ENCODE data around the gene UMODL1. TPM values are rescaled to one million over a fixed set of nuclear protein-coding genes. Genes with fewer than 3 reads are reported as not detected.
A peak's percentile ranks its signal among the peaks of the same experiment; 100 is the strongest.

Gene UMODL1
- total RNA-seq, 1 experiment from 2014 or later = 0.20 TPM

GRCh38 chr21:42102526-42102925 lies 31.4 kb downstream of the UMODL1 start:
- no TSS peak for BruUV-seq (replicated peaks)
- peaks cover 4% of the 10 kb centered on the region for H3K36me3 Mint-ChIP-seq (ENCODE audit: insufficient read depth, unreplicated experiment)
- intact Hi-C loops (cut with micrococcal nuclease; ENCODE audit: unreplicated experiment) = loop anchor here (2.0 kb wide), 2 partner anchors 14 to 46 kb away; no protein-coding TSS in a partner anchor

GRCh38 chr21:42102991-42103390 lies 31.9 kb downstream of the UMODL1 start:
- H3K36me3 Mint-ChIP-seq (ENCODE audit: insufficient read depth, unreplicated experiment) = peaks cover 4% of the 10 kb centered on the region
- H3K9me3 Mint-ChIP-seq (ENCODE audit: unreplicated experiment) = no peaks in the 10 kb centered on the region
- Histone ChIP-seq H3K4me3 (ENCODE audit: low read depth, low read length) (no peak overlapping the region), H3K4me1 (peaks cover 71% of the 10 kb centered on the region), H3K27me3 (replicated peaks; ENCODE audit: control insufficient read depth, insufficient read depth, low read length) (no peaks in the 10 kb centered on the region), H3K36me3 (ENCODE audit: control insufficient read depth, insufficient read depth, low read length) (no peaks in the 10 kb centered on the region; the same call in 1 of the 2 replicates), H3K9me3 (no peaks in the 10 kb centered on the region)
- no peaks in the 10 kb centered on the region for H3K27me3 Mint-ChIP-seq (ENCODE audit: insufficient read depth, unreplicated experiment)
- no TSS peak for BruUV-seq (replicated peaks)
- TF ChIP-seq CTCF (IDR thresholded peaks at IDR 0.05; ENCODE audit: insufficient read depth in 1 of 2, low read depth in 1 of 2, low read length in 1 of 2, severe bottlenecking in 1 of 2, unreplicated experiment in 1 of 2) = no peak
- DNase-seq = peak; percentile 52 to 60
- ChIA-PET CTCF (interaction anchor here (1.5 kb wide), 1 partner anchor 14 kb away, joined by 4 read pairs; no protein-coding TSS in a partner anchor), POLR2A (no interaction called here)
- H3K27ac Mint-ChIP-seq (ENCODE audit: unreplicated experiment) = peak overlapping the region; percentile 88
- intact Hi-C loops (cut with micrococcal nuclease; ENCODE audit: unreplicated experiment) = loop anchor here (2.0 kb wide), 2 partner anchors 14 to 46 kb away; no protein-coding TSS in a partner anchor
- peak overlapping the region; percentile 43 for H3K4me3 Mint-ChIP-seq (ENCODE audit: unreplicated experiment)
- peaks cover 38% of the 10 kb centered on the region for H3K4me1 Mint-ChIP-seq (ENCODE audit: low read depth, unreplicated experiment)

More at GRCh38 chr21:42102526-42102925, 31.4 kb downstream of the UMODL1 start:
- Histone ChIP-seq H3K27me3 (replicated peaks; ENCODE audit: control insufficient read depth, insufficient read depth, low read length) (no peaks in the 10 kb centered on the region), H3K4me3 (ENCODE audit: low read depth, low read length) (no peak overlapping the region), H3K36me3 (ENCODE audit: control insufficient read depth, insufficient read depth, low read length) (no peaks in the 10 kb centered on the region; the same call in 1 of the 2 replicates), H3K9me3 (no peaks in the 10 kb centered on the region), H3K4me1 (peaks cover 71% of the 10 kb centered on the region)
- Mint-ChIP-seq H3K4me3 (ENCODE audit: unreplicated experiment) (peak overlapping the region; percentile 43), H3K4me1 (ENCODE audit: low read depth, unreplicated experiment) (peaks cover 38% of the 10 kb centered on the region), H3K9me3 (ENCODE audit: unreplicated experiment) (no peaks in the 10 kb centered on the region), H3K27me3 (ENCODE audit: insufficient read depth, unreplicated experiment) (no peaks in the 10 kb centered on the region), H3K27ac (ENCODE audit: unreplicated experiment) (peak overlapping the region; percentile 88)
- POLR2A ChIA-PET = no interaction called here
- TF ChIP-seq CTCF (IDR thresholded peaks at IDR 0.05; ENCODE audit: insufficient read depth in 1 of 2, low read depth in 1 of 2, low read length in 1 of 2, severe bottlenecking in 1 of 2, unreplicated experiment in 1 of 2) = no peak
- DNase-seq = no peak
- CTCF ChIA-PET = interaction anchor here (0.6 kb wide), 1 partner anchor 120 kb away, joined by 3 read pairs; no protein-coding TSS in a partner anchor

- Histone ChIP-seq H3K4me3 (ENCODE audit: low read depth, low read length) (no peak overlapping the region), H3K36me3 (ENCODE audit: control insufficient read depth, insufficient read depth, low read length) (no peaks in the 10 kb centered on the region; the same call in 1 of the 2 replicates), H3K9me3 (no peaks in the 10 kb centered on the region), H3K27me3 (replicated peaks; ENCODE audit: control insufficient read depth, insufficient read depth, low read length) (no peaks in the 10 kb centered on the region), H3K4me1 (peaks cover 73% of the 10 kb centered on the region)
- no peak for DNase-seq
- Mint-ChIP-seq H3K4me1 (ENCODE audit: low read depth, unreplicated experiment) (peaks cover 38% of the 10 kb centered on the region), H3K27me3 (ENCODE audit: insufficient read depth, unreplicated experiment) (no peaks in the 10 kb centered on the region), H3K36me3 (ENCODE audit: insufficient read depth, unreplicated experiment) (peaks cover 4% of the 10 kb centered on the region), H3K27ac (ENCODE audit: unreplicated experiment) (peak overlapping the region; percentile 88), H3K4me3 (ENCODE audit: unreplicated experiment) (peak overlapping the region; percentile 43), H3K9me3 (ENCODE audit: unreplicated experiment) (no peaks in the 10 kb centered on the region)
- intact Hi-C loops (cut with micrococcal nuclease; ENCODE audit: unreplicated experiment) = loop anchor here (2.0 kb wide), 2 partner anchors 15 to 47 kb away; no protein-coding TSS in a partner anchor
- CTCF ChIA-PET = interaction anchor here (1.5 kb wide), 1 partner anchor 14 kb away, joined by 4 read pairs; no protein-coding TSS in a partner anchor
- TF ChIP-seq CTCF (IDR thresholded peaks at IDR 0.05; ENCODE audit: insufficient read depth in 1 of 2, low read depth in 1 of 2, low read length in 1 of 2, severe bottlenecking in 1 of 2, unreplicated experiment in 1 of 2) = no peak
- POLR2A ChIA-PET = no interaction called here
- no TSS peak for BruUV-seq (replicated peaks)
Observed at GRCh38 chr21:42103843-42104242, 32.7 kb downstream of the UMODL1 start.
